HG03064 (cell line): ENCODE data around the gene SBF2.
"Not testable (repeated sequence)": the region's sequence is repeated elsewhere in the genome, so short reads cannot be mapped to it uniquely, and the experiment has no call there.

Experiments
- ATAC-seq: cut with Tn5 transposase; IDR thresholded peaks from one replicate; pipeline ENCODE4 v1.9.1; 2021; ENCODE audit warnings: low read depth; ENCODE audit not compliant: unreplicated experiment

SBF2 gene

GRCh38 chr11:9973921-9974320, 320.1 kb downstream of the SBF2 start:
- no peak for ATAC-seq

- no peak for ATAC-seq
Observed at GRCh38 chr11:9972989-9973388, 321.0 kb downstream of the SBF2 start.

- ATAC-seq: no peak
Observed at GRCh38 chr11:9971894-9972293, 322.1 kb downstream of the SBF2 start.

GRCh38 chr11:9969068-9969467, 325.0 kb downstream of the SBF2 start:
- no peak for ATAC-seq

- peak; percentile 95 for ATAC-seq
Observed at GRCh38 chr11:9962722-9963121, 331.3 kb downstream of the SBF2 start.

GRCh38 chr11:9957072-9957471, 336.9 kb downstream of the SBF2 start:
- no peak for ATAC-seq

- ATAC-seq: no peak
Observed at GRCh38 chr11:9956483-9956882, 337.5 kb downstream of the SBF2 start.

- no peak for ATAC-seq
Observed at GRCh38 chr11:9955391-9955790, 338.6 kb downstream of the SBF2 start.

- no peak for ATAC-seq
Observed at GRCh38 chr11:9953994-9954626, 339.9 kb downstream of the SBF2 start.

- no peak for ATAC-seq
Observed at GRCh38 chr11:9952511-9953196, 341.4 kb downstream of the SBF2 start.

- no peak for ATAC-seq
Observed at GRCh38 chr11:9951807-9952206, 342.2 kb downstream of the SBF2 start.

- ATAC-seq: no peak
Observed at GRCh38 chr11:9950462-9950861, 343.6 kb downstream of the SBF2 start.

GRCh38 chr11:9947231-9947864, 346.7 kb downstream of the SBF2 start:
- ATAC-seq: no peak

GRCh38 chr11:9945680-9946079, 348.3 kb downstream of the SBF2 start:
- ATAC-seq: not testable (repeated sequence)

- ATAC-seq: no peak
Observed at GRCh38 chr11:9943386-9944110, 350.5 kb downstream of the SBF2 start.

GRCh38 chr11:9941991-9942390, 352.0 kb downstream of the SBF2 start:
- ATAC-seq: no peak

- ATAC-seq: not testable (repeated sequence)
Observed at GRCh38 chr11:9939150-9939549, 354.9 kb downstream of the SBF2 start.

- ATAC-seq: no peak
Observed at GRCh38 chr11:9936754-9937153, 357.3 kb downstream of the SBF2 start.

GRCh38 chr11:9932843-9933242, 361.2 kb downstream of the SBF2 start:
- ATAC-seq: not testable (repeated sequence)

GRCh38 chr11:9930562-9931331, 363.3 kb downstream of the SBF2 start:
- ATAC-seq: not testable (repeated sequence)
